Type B pancreatic cell (in vitro differentiated cells): ENCODE results near the gene CCDC187. TPM values are rescaled to one million over a fixed set of nuclear protein-coding genes. Genes with fewer than 3 reads are reported as not detected.

ENCODE experiments used
- DNase-seq: peaks from one replicate; pipeline ENCODE4 v3.0.0; 2021; ENCODE audit warnings: mixed read lengths; ENCODE audit not compliant: unreplicated experiment; ENCODE audit errors: extremely low spot score
- H3K27ac Mint-ChIP-seq: 2 replicates; pipeline ENCODE4 v1.8.0; 2021; ENCODE audit warnings: mild to moderate bottlenecking, mixed read lengths
- H3K27me3 Mint-ChIP-seq: 2 replicates; pipeline ENCODE4 v1.8.0; 2021; ENCODE audit warnings: mixed read lengths
- H3K36me3 Mint-ChIP-seq: 2 replicates; pipeline ENCODE4 v1.8.0; 2021; ENCODE audit warnings: mixed read lengths
- H3K4me1 Mint-ChIP-seq: one replicate; pipeline ENCODE4 v1.8.0; 2021; ENCODE audit warnings: mixed read lengths; ENCODE audit not compliant: unreplicated experiment
- H3K4me3 Mint-ChIP-seq: 2 replicates; pipeline ENCODE4 v1.8.0; 2021; ENCODE audit warnings: mild to moderate bottlenecking, mixed read lengths
- H3K9me3 Mint-ChIP-seq: 2 replicates; pipeline ENCODE4 v1.8.0; 2021; ENCODE audit warnings: mixed read lengths
- CTCF ChIP-seq: fragments of 200-600 bp; sonication (generic); conservative IDR thresholded peaks from 2 replicates; pipeline ENCODE4 v1.5.0; 2021; ENCODE audit warnings: antibody characterized with exemption, mild to moderate bottlenecking
- total RNA-seq: library from RNA; stranded (reverse); gene quantifications from 2 replicates; pipeline ENCODE4 v1.2.1, GENCODE V29; 2021; ENCODE audit warnings: low replicate concordance

Gene CCDC187
- total RNA-seq, 1 donor from 2014 or later = 0.70 TPM

- Mint-ChIP-seq H3K4me3 (no peak overlapping the region), H3K36me3 (no peaks in the 10 kb centered on the region), H3K4me1 (no peaks in the 10 kb centered on the region), H3K27ac (no peak overlapping the region), H3K27me3 (peaks cover 4% of the 10 kb centered on the region), H3K9me3 (no peaks in the 10 kb centered on the region)
- no peak for DNase-seq
- TF ChIP-seq CTCF = no peak
These were observed 4.4 kb downstream of the CCDC187 start for GRCh38 chr9:136299541-136299940.

- Mint-ChIP-seq H3K9me3 (no peaks in the 10 kb centered on the region), H3K4me1 (no peaks in the 10 kb centered on the region), H3K27ac (no peak overlapping the region), H3K27me3 (peaks cover 4% of the 10 kb centered on the region), H3K36me3 (no peaks in the 10 kb centered on the region), H3K4me3 (no peak overlapping the region)
- no peak for TF ChIP-seq CTCF
- no peak for DNase-seq
These were observed 4.8 kb downstream of the CCDC187 start for GRCh38 chr9:136299116-136299515.

- no peaks in the 10 kb centered on the region for H3K36me3 Mint-ChIP-seq
- TF ChIP-seq CTCF = no peak
- H3K4me3 Mint-ChIP-seq = no peak overlapping the region
- peak overlapping the region; percentile 36 for H3K27ac Mint-ChIP-seq
- H3K27me3 Mint-ChIP-seq = peaks cover 4% of the 10 kb centered on the region
- no peak for DNase-seq
- H3K4me1 Mint-ChIP-seq = no peaks in the 10 kb centered on the region
- no peaks in the 10 kb centered on the region for H3K9me3 Mint-ChIP-seq
These were observed 5.8 kb downstream of the CCDC187 start for GRCh38 chr9:136297766-136298735.

- peaks cover 4% of the 10 kb centered on the region for H3K27me3 Mint-ChIP-seq
- H3K4me3 Mint-ChIP-seq = no peak overlapping the region
- no peak for TF ChIP-seq CTCF
- H3K27ac Mint-ChIP-seq = no peak overlapping the region
- no peaks in the 10 kb centered on the region for H3K9me3 Mint-ChIP-seq
- no peaks in the 10 kb centered on the region for H3K4me1 Mint-ChIP-seq
- no peak for DNase-seq
- no peaks in the 10 kb centered on the region for H3K36me3 Mint-ChIP-seq
These were observed 6.7 kb downstream of the CCDC187 start for GRCh38 chr9:136297016-136297691.

GRCh38 chr9:136296434-136297015 is 7.4 kb downstream of the CCDC187 start:
- Mint-ChIP-seq H3K27me3 (peaks cover 4% of the 10 kb centered on the region), H3K27ac (no peak overlapping the region)
- TF ChIP-seq CTCF = no peak

More at GRCh38 chr9:136296434-136297015, 7.4 kb downstream of the CCDC187 start:
- Mint-ChIP-seq H3K4me1 (no peaks in the 10 kb centered on the region), H3K9me3 (no peaks in the 10 kb centered on the region), H3K4me3 (no peak overlapping the region), H3K36me3 (no peaks in the 10 kb centered on the region)
- no peak for DNase-seq
